Measurements from ENCODE around the gene B4GALNT3. TPM values are rescaled to one million over a fixed set of nuclear protein-coding genes. Genes with fewer than 3 reads are reported as not detected.
"Not testable (repeated sequence)": the region's sequence is repeated elsewhere in the genome, so short reads cannot be mapped to it uniquely, and the experiment has no call there.

The B4GALNT3 gene
- total RNA-seq = under 1 TPM; 0.37 to 0.64 TPM

GRCh38 chr12:459430-460258 lies at the start of gene B4GALNT3:
TSS of gene B4GALNT3 (plus strand) at chr12:459939. CDS start at chr12:460377, 438 bp downstream.
- peaks cover 16% of the 10 kb centered on the region for H3K4me1 Mint-ChIP-seq
- CTCF ChIA-PET = interaction anchor here (1.0 to 4.0 kb wide), 2 partner anchors 88 to 91 kb away, joined by 4 to 17 read pairs; no protein-coding TSS in a partner anchor
- no peaks in the 10 kb centered on the region for H3K36me3 Mint-ChIP-seq
- H3K27me3 Mint-ChIP-seq = peaks cover 72% of the 10 kb centered on the region
- DNase-seq (no peak), ATAC-seq (peak; percentile 71)
- H3K4me3 Mint-ChIP-seq = peak within 1 kb of the TSS; percentile 68
- no peaks in the 10 kb centered on the region for H3K9me3 Mint-ChIP-seq (ENCODE audit: low read depth)
- no peak within 1 kb of the TSS for H3K27ac Mint-ChIP-seq

- Mint-ChIP-seq H3K9me3 (ENCODE audit: low read depth) (no peaks in the 10 kb centered on the region), H3K27me3 (no peaks in the 10 kb centered on the region), H3K36me3 (peaks cover 41% of the 10 kb centered on the region), H3K4me3 (no peak overlapping the region), H3K4me1 (no peaks in the 10 kb centered on the region), H3K27ac (no peak overlapping the region)
- CTCF ChIA-PET = no interaction called here
- DNase-seq (no peak), ATAC-seq (no peak)
Measured at GRCh38 chr12:414859-415258, 44.9 kb upstream of the B4GALNT3 start.

- H3K4me3 Mint-ChIP-seq = no peak overlapping the region
- CTCF ChIA-PET = interaction anchor here (1.1 kb wide), 1 partner anchor 34 kb away, joined by 3 read pairs; no protein-coding TSS in a partner anchor
- no peak for ATAC-seq
Measured at GRCh38 chr12:418432-418831, 41.3 kb upstream of the B4GALNT3 start.

GRCh38 chr12:422526-422925 lies 37.2 kb upstream of the B4GALNT3 start:
- DNase-seq (no peak), ATAC-seq (no peak)
- Mint-ChIP-seq H3K36me3 (peaks cover 29% of the 10 kb centered on the region), H3K4me1 (no peaks in the 10 kb centered on the region), H3K27me3 (no peaks in the 10 kb centered on the region), H3K27ac (no peak overlapping the region), H3K9me3 (ENCODE audit: low read depth) (no peaks in the 10 kb centered on the region), H3K4me3 (no peak overlapping the region)
- CTCF ChIA-PET = no interaction called here

More at GRCh38 chr12:418432-418831, 41.3 kb upstream of the B4GALNT3 start:
- no peak for DNase-seq
- H3K4me1 Mint-ChIP-seq = no peaks in the 10 kb centered on the region
- H3K9me3 Mint-ChIP-seq (ENCODE audit: low read depth) = no peaks in the 10 kb centered on the region
- peaks cover 35% of the 10 kb centered on the region for H3K36me3 Mint-ChIP-seq
- H3K27ac Mint-ChIP-seq = no peak overlapping the region
- H3K27me3 Mint-ChIP-seq = no peaks in the 10 kb centered on the region

- H3K27me3 Mint-ChIP-seq; DNase-seq; H3K27ac Mint-ChIP-seq; H3K4me3 Mint-ChIP-seq; ATAC-seq; H3K4me1 Mint-ChIP-seq; H3K9me3 Mint-ChIP-seq (ENCODE audit: low read depth): not testable (repeated sequence)
- CTCF ChIA-PET = interaction anchor here (1.1 kb wide), 1 partner anchor 14 kb away, joined by 3 read pairs; no protein-coding TSS in a partner anchor
- peaks cover 35% of the 10 kb centered on the region for H3K36me3 Mint-ChIP-seq
Measured at GRCh38 chr12:435737-436136, 24.0 kb upstream of the B4GALNT3 start.

GRCh38 chr12:442235-442884 lies 17.4 kb upstream of the B4GALNT3 start:
- peak; percentile 56 for DNase-seq
- CTCF ChIA-PET = interaction anchor here (0.6 to 5.8 kb wide), 22 partner anchors 8 to 1550 kb away, joined by 3 to 43 read pairs (median 4); partner anchors contain the start of gene CCDC77
- no peak overlapping the region for H3K4me3 Mint-ChIP-seq

GRCh38 chr12:447141-447540 lies 12.6 kb upstream of the B4GALNT3 start:
- peaks cover 9% of the 10 kb centered on the region for H3K27me3 Mint-ChIP-seq
- ATAC-seq (no peak), DNase-seq (no peak)
- H3K4me3 Mint-ChIP-seq = no peak overlapping the region
- no peak overlapping the region for H3K27ac Mint-ChIP-seq
- no peaks in the 10 kb centered on the region for H3K4me1 Mint-ChIP-seq
- peaks cover 4% of the 10 kb centered on the region for H3K36me3 Mint-ChIP-seq
- no peaks in the 10 kb centered on the region for H3K9me3 Mint-ChIP-seq (ENCODE audit: low read depth)
- CTCF ChIA-PET = interaction anchor here (1.0 to 1.8 kb wide), 3 partner anchors 15 to 100 kb away, joined by 3 to 8 read pairs (median 3); no protein-coding TSS in a partner anchor

More at GRCh38 chr12:442235-442884, 17.4 kb upstream of the B4GALNT3 start:
- no peak for ATAC-seq
- Mint-ChIP-seq H3K27ac (no peak overlapping the region), H3K27me3 (no peaks in the 10 kb centered on the region), H3K4me1 (no peaks in the 10 kb centered on the region), H3K9me3 (ENCODE audit: low read depth) (no peaks in the 10 kb centered on the region), H3K36me3 (peaks cover 17% of the 10 kb centered on the region)

- Mint-ChIP-seq H3K27me3 (peaks cover 9% of the 10 kb centered on the region), H3K9me3 (ENCODE audit: low read depth) (no peaks in the 10 kb centered on the region), H3K36me3 (no peaks in the 10 kb centered on the region), H3K27ac (no peak overlapping the region), H3K4me3 (no peak overlapping the region), H3K4me1 (peaks cover 2% of the 10 kb centered on the region)
- ATAC-seq (no peak), DNase-seq (no peak)
- CTCF ChIA-PET = interaction anchor here (0.9 to 2.4 kb wide), 12 partner anchors 8 to 644 kb away, joined by 3 to 24 read pairs (median 4); no protein-coding TSS in a partner anchor
Measured at GRCh38 chr12:449203-449602, 10.5 kb upstream of the B4GALNT3 start.

GRCh38 chr12:450438-450837 lies 9.3 kb upstream of the B4GALNT3 start:
- Mint-ChIP-seq H3K9me3 (ENCODE audit: low read depth) (no peaks in the 10 kb centered on the region), H3K36me3 (no peaks in the 10 kb centered on the region), H3K4me3 (no peak overlapping the region), H3K27ac (no peak overlapping the region), H3K27me3 (peaks cover 9% of the 10 kb centered on the region), H3K4me1 (peaks cover 2% of the 10 kb centered on the region)
- no peak for ATAC-seq
- CTCF ChIA-PET = interaction anchor here (0.9 to 2.4 kb wide), 8 partner anchors 8 to 103 kb away, joined by 3 to 24 read pairs (median 4); no protein-coding TSS in a partner anchor
- DNase-seq = no peak

- DNase-seq = peak; percentile 84
- Mint-ChIP-seq H3K36me3 (no peaks in the 10 kb centered on the region), H3K4me1 (peaks cover 5% of the 10 kb centered on the region), H3K27me3 (peaks cover 30% of the 10 kb centered on the region), H3K4me3 (no peak overlapping the region), H3K9me3 (ENCODE audit: low read depth) (no peaks in the 10 kb centered on the region), H3K27ac (no peak overlapping the region)
- ATAC-seq = peak; percentile 68
- CTCF ChIA-PET = interaction anchor here (0.5 to 6.1 kb wide), 35 partner anchors 8 to 499 kb away, joined by 3 to 99 read pairs (median 4); partner anchors contain the start of gene CCDC77
Measured at GRCh38 chr12:452667-453210, 7.0 kb upstream of the B4GALNT3 start.

- CTCF ChIA-PET = interaction anchor here (0.9 to 6.1 kb wide), 11 partner anchors 9 to 495 kb away, joined by 3 to 99 read pairs (median 32); partner anchors contain the start of gene RAD52
Measured at GRCh38 chr12:454833-455232, 4.9 kb upstream of the B4GALNT3 start.

GRCh38 chr12:455821-456220 lies 3.9 kb upstream of the B4GALNT3 start:
- H3K36me3 Mint-ChIP-seq = no peaks in the 10 kb centered on the region
- CTCF ChIA-PET = interaction anchor here (1.3 to 6.1 kb wide), 7 partner anchors 9 to 95 kb away, joined by 4 to 99 read pairs (median 43); no protein-coding TSS in a partner anchor
- ATAC-seq = no peak
- H3K27me3 Mint-ChIP-seq = peaks cover 46% of the 10 kb centered on the region
- H3K9me3 Mint-ChIP-seq (ENCODE audit: low read depth) = no peaks in the 10 kb centered on the region
- DNase-seq = no peak
- H3K4me1 Mint-ChIP-seq = peaks cover 14% of the 10 kb centered on the region
- H3K27ac Mint-ChIP-seq = no peak overlapping the region
- H3K4me3 Mint-ChIP-seq = no peak overlapping the region

More at GRCh38 chr12:454833-455232, 4.9 kb upstream of the B4GALNT3 start:
- H3K36me3 Mint-ChIP-seq = no peaks in the 10 kb centered on the region
- H3K27me3 Mint-ChIP-seq = peaks cover 48% of the 10 kb centered on the region
- no peak overlapping the region for H3K4me3 Mint-ChIP-seq
- H3K9me3 Mint-ChIP-seq (ENCODE audit: low read depth) = no peaks in the 10 kb centered on the region
- no peak for ATAC-seq
- DNase-seq = no peak
- H3K27ac Mint-ChIP-seq = no peak overlapping the region
- peaks cover 14% of the 10 kb centered on the region for H3K4me1 Mint-ChIP-seq

GRCh38 chr12:457676-458075 lies 2.1 kb upstream of the B4GALNT3 start:
- Mint-ChIP-seq H3K9me3 (ENCODE audit: low read depth) (no peaks in the 10 kb centered on the region), H3K36me3 (no peaks in the 10 kb centered on the region), H3K4me1 (peaks cover 16% of the 10 kb centered on the region), H3K4me3 (no peak overlapping the region), H3K27ac (no peak overlapping the region), H3K27me3 (peaks cover 58% of the 10 kb centered on the region)
- DNase-seq (peak; percentile 43), ATAC-seq (no peak)
- CTCF ChIA-PET = interaction anchor here (0.7 to 4.0 kb wide), 3 partner anchors 8 to 188 kb away, joined by 4 to 17 read pairs (median 7); no protein-coding TSS in a partner anchor
